Esophagus muscularis mucosa (tissue), 3 donors: Measurements from ENCODE around the gene COL11A1.

ENCODE experiments used
- CTCF ChIP-seq, 3 experiments: fragments of 200-600 bp in 2 of 3; fragments of 450-650 bp in 1 of 3; sonication (generic) in 2 of 3; IDR thresholded peaks; one replicate each; pipeline ENCODE4 v1.5.1; 2017 to 2019; ENCODE audit warnings: antibody characterized with exemption in 3 of 3, mild to moderate bottlenecking in 2 of 3, moderate library complexity in 1 of 3
- POLR2A ChIP-seq: fragments of 450-650 bp; IDR thresholded peaks from one replicate; pipeline ENCODE4 v1.6.1; 2017; ENCODE audit warnings: antibody characterized with exemption, moderate library complexity, mild to moderate bottlenecking, low read depth
- POLR2AphosphoS5 ChIP-seq, 2 donors: sonication (generic); formaldehyde crosslinking; IDR thresholded peaks; one replicate each; pipeline ENCODE4 v1.6.1; 2017; ENCODE audit warnings: antibody characterized with exemption in 2 of 2

- TF ChIP-seq CTCF (IDR thresholded peaks at IDR 0.05) = no peak
- TF ChIP-seq POLR2AphosphoS5 (IDR thresholded peaks at IDR 0.05) = no peak
- no peak for TF ChIP-seq POLR2A
Measured at GRCh38 chr1:103024051-103024450, 84.3 kb downstream of the COL11A1 start.
